HepG2 (cell line): ENCODE measurements around the gene ZNF48. TPM values are rescaled to one million over a fixed set of nuclear protein-coding genes. Genes with fewer than 3 reads are reported as not detected.

Experiments used
- CENPX ChIP-seq: sonication (generic); formaldehyde crosslinking; IDR thresholded peaks from 2 replicates; pipeline ENCODE4 v1.9.0; 2021; ENCODE audit warnings: mild to moderate bottlenecking, missing genetic modification reagents, moderate library complexity
- GABPA ChIP-seq, 2 experiments: IDR thresholded peaks; 2 replicates each; pipeline ENCODE4 v1.6.1; 2011 to 2016; ENCODE audit warnings: low read depth in 2 of 2, low read length in 1 of 2, missing biosample characterization in 1 of 2, missing genetic modification characterization in 1 of 2
- ISX ChIP-seq: sonication (generic); formaldehyde crosslinking; conservative IDR thresholded peaks from 2 replicates; pipeline ENCODE4 v1.5.0; 2020; ENCODE audit warnings: missing genetic modification reagents
- KDM1A ChIP-seq: IDR thresholded peaks from 2 replicates; pipeline ENCODE4 v1.6.1; 2016; ENCODE audit warnings: missing compliant biosample characterization
- NCOA2 ChIP-seq: sonication (generic); formaldehyde crosslinking; IDR thresholded peaks from 2 replicates; pipeline ENCODE4 v1.8.0; 2022; ENCODE audit warnings: inconsistent platforms
- PAX8 ChIP-seq: sonication (generic); formaldehyde crosslinking; IDR thresholded peaks from 2 replicates; pipeline ENCODE4 v1.8.0; 2022; ENCODE audit warnings: mild to moderate bottlenecking, missing genetic modification reagents, borderline replicate concordance
- TFAP4 ChIP-seq: sonication (generic); IDR thresholded peaks from 2 replicates; pipeline ENCODE4 v1.6.1; 2016; ENCODE audit warnings: low read depth, borderline replicate concordance
- ZNF234 ChIP-seq: sonication (generic); formaldehyde crosslinking; conservative IDR thresholded peaks from 2 replicates; pipeline ENCODE4 v1.5.1; 2020; ENCODE audit warnings: mild to moderate bottlenecking, missing genetic modification reagents
- ZNF296 ChIP-seq: sonication (generic); formaldehyde crosslinking; conservative IDR thresholded peaks from 2 replicates; pipeline ENCODE4 v1.5.0; 2020; ENCODE audit warnings: mild to moderate bottlenecking, missing genetic modification reagents
- ZNF331 ChIP-seq: sonication (generic); formaldehyde crosslinking; IDR thresholded peaks from 2 replicates; pipeline ENCODE4 v1.4.0; 2020; ENCODE audit warnings: missing genetic modification reagents
- ZNF407 ChIP-seq: sonication (generic); formaldehyde crosslinking; IDR thresholded peaks from one replicate; pipeline ENCODE4 v1.5.1; 2020; ENCODE audit warnings: mild to moderate bottlenecking, missing genetic modification reagents; ENCODE audit errors: not compliant biosample characterization
- polyA plus RNA-seq, 8 experiments: library from polyadenylated mRNA; depleted of rRNA in 3 of 8; stranded (reverse) in 7 of 8; unstranded in 1 of 8; fragments of >200 nt; fragmentation: Illumina TruSeq in 4 of 8; extraction: Trizol in 4 of 8; gene quantifications; 2 replicates each; pipeline versions ENCODE4 v1.2.1 to v1.2.3, GENCODE V29; 2011 to 2016; ENCODE audit warnings: low read depth in 4 of 8, missing spikeins in 1 of 8, mixed read lengths in 1 of 8; ENCODE audit not compliant: insufficient read depth in 1 of 8
- total RNA-seq, 5 experiments: library from RNA; depleted of rRNA; stranded (reverse); fragments of >200 nt; fragmentation: Illumina TruSeq; extraction: Trizol; gene quantifications; 2 replicates each; pipeline ENCODE4 v1.2.3, GENCODE V29; 2016; ENCODE audit warnings: low read depth in 1 of 5
- TF ChIP-seq, protein P1 (sequence below): sonication (generic); formaldehyde crosslinking; IDR thresholded peaks from 2 replicates; pipeline ENCODE4 v1.4.0; 2020; ENCODE audit warnings: mild to moderate bottlenecking, missing genetic modification reagents
- TF ChIP-seq, protein P2 (sequence below): sonication (generic); formaldehyde crosslinking; IDR thresholded peaks from 2 replicates; pipeline ENCODE4 v1.9.0; 2022; ENCODE audit warnings: missing genetic modification reagents, mild to moderate bottlenecking, borderline replicate concordance
- TF ChIP-seq, protein P3 (sequence below): sonication (generic); formaldehyde crosslinking; IDR thresholded peaks from 2 replicates; pipeline ENCODE4 v1.4.0; 2020; ENCODE audit warnings: mild to moderate bottlenecking, low read depth, missing genetic modification reagents

ZNF48 gene
- total and polyA plus RNA-seq, 2 of the 13 experiments (the other 11 are each of a cell fraction or from before 2014, with no cell fraction given): 9.9 to 12.3 TPM

DNA sequence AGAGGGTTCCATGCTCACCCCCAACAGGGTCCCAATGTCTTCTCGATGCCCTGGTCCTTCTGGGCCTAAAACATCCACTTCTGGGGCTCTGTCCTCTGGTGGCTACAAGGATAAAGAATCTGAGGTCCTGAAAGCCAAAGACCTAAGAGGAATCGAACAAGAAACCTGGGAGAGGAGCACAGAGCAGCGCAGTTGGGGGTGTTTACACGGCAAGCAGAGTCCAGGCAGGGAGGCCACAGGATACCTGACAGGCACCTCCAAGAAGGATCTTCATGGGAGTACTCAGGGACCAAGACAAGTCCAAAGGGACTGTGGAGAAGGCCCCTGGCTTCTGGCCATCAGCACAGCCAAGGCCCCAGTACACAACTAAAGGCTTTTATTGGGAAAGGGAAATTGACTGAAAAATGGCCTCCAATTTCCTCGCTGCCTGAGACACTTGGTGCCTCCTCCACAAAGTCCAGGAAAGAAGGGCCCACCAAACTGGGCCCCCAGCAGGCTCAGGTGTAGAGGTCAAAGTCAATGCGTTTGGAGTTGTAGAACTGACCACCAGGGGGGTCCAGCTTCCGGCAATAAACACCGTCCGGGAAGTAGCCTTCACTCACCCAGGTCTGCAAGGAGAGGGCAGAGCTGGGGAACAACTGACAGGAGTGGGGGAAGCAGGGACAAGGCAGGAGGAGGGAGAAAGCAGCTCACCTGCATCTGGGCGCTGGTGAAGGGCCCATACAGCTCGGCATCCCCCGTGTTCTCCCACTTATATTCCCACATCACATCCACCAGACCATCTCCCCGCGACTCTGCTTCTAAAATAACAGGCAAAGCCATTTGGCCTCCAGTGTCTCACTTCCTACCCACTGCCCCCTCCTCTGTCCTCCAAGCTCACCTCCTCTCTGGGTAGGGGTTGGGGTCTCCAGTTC is 42.5 kb upstream of the ZNF48 start (continued):
- no peak for TF ChIP-seq CENPX
- no peak for TF ChIP-seq PAX8 (CRISPR knock-in tag)
- TF ChIP-seq KDM1A (CRISPR knock-in tag): no peak
- TF ChIP-seq, protein P1, sequence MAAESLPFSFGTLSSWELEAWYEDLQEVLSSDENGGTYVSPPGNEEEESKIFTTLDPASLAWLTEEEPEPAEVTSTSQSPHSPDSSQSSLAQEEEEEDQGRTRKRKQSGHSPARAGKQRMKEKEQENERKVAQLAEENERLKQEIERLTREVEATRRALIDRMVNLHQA (CRISPR knock-in tag): no peak
- TF ChIP-seq NCOA2 (CRISPR knock-in tag): no peak
- 0 out of 2 replicates have a peak, but pooled peaks have one; percentile 46 for TF ChIP-seq ZNF331 (CRISPR knock-in tag)
- TF ChIP-seq ISX (CRISPR knock-in tag): no peak
- TF ChIP-seq, protein P2, sequence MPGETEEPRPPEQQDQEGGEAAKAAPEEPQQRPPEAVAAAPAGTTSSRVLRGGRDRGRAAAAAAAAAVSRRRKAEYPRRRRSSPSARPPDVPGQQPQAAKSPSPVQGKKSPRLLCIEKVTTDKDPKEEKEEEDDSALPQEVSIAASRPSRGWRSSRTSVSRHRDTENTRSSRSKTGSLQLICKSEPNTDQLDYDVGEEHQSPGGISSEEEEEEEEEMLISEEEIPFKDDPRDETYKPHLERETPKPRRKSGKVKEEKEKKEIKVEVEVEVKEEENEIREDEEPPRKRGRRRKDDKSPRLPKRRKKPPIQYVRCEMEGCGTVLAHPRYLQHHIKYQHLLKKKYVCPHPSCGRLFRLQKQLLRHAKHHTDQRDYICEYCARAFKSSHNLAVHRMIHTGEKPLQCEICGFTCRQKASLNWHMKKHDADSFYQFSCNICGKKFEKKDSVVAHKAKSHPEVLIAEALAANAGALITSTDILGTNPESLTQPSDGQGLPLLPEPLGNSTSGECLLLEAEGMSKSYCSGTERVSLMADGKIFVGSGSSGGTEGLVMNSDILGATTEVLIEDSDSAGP: no peak; the same call in 1 of the 2 replicates
- no peak for TF ChIP-seq ZNF407 (CRISPR knock-in tag)
- no peak for TF ChIP-seq ZNF296 (CRISPR knock-in tag)
- no peak for TF ChIP-seq TFAP4
- peak; percentile 7; the same call in 1 of the 2 replicates for TF ChIP-seq GABPA (IDR thresholded peaks at IDR 0.05; ENCODE audit: low read depth, low read length)
- TF ChIP-seq GABPA (CRISPR knock-in tag; IDR thresholded peaks at IDR 0.05; ENCODE audit: low read depth): peak; percentile 80
- TF ChIP-seq, protein P3, sequence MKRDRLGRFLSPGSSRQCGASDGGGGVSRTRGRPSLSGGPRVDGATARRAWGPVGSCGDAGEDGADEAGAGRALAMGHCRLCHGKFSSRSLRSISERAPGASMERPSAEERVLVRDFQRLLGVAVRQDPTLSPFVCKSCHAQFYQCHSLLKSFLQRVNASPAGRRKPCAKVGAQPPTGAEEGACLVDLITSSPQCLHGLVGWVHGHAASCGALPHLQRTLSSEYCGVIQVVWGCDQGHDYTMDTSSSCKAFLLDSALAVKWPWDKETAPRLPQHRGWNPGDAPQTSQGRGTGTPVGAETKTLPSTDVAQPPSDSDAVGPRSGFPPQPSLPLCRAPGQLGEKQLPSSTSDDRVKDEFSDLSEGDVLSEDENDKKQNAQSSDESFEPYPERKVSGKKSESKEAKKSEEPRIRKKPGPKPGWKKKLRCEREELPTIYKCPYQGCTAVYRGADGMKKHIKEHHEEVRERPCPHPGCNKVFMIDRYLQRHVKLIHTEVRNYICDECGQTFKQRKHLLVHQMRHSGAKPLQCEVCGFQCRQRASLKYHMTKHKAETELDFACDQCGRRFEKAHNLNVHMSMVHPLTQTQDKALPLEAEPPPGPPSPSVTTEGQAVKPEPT: no peak
- TF ChIP-seq ZNF234 (CRISPR knock-in tag): no peak
